MV-4-11 (cell line): ENCODE measurements around the gene TNFRSF18.
A peak's percentile ranks its signal among the peaks of the same experiment; 100 is the strongest.

ENCODE experiments used
- DNase-seq: peaks from one replicate; lab custom pipeline; 2025; lab: John Stamatoyannopoulos, UW

The TNFRSF18 gene

GRCh38 chr1:1166642-1167397 is 39.6 kb downstream of the TNFRSF18 start:
- no peak for DNase-seq

GRCh38 chr1:1165900-1166421 is 40.4 kb downstream of the TNFRSF18 start:
- DNase-seq: no peak

DNA sequence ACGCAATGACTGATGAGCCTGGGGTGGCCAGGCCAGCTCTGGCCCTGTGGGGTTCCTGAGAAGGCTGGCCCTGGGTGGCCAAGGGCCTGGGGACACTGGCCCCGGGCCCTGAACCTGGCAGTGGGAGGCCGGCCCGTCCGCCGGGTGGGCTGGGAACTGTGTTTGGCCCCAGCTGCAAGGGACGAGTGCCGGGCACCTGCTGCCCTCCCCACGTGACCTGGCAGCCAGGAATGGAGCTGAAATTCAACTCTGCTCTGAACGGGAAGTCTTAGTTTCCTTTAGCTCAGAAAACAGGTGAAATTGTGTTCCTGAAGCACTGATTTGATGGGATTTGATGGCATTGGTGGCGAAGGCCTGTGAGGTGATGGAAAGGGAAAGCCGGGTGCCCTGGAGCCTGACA is 40.9 kb downstream of the TNFRSF18 start:
- no peak for DNase-seq

GRCh38 chr1:1164701-1165451 is 41.5 kb downstream of the TNFRSF18 start:
- no peak for DNase-seq

- DNase-seq: no peak
Observed at GRCh38 chr1:1164361-1164700, 42.1 kb downstream of the TNFRSF18 start.

DNA sequence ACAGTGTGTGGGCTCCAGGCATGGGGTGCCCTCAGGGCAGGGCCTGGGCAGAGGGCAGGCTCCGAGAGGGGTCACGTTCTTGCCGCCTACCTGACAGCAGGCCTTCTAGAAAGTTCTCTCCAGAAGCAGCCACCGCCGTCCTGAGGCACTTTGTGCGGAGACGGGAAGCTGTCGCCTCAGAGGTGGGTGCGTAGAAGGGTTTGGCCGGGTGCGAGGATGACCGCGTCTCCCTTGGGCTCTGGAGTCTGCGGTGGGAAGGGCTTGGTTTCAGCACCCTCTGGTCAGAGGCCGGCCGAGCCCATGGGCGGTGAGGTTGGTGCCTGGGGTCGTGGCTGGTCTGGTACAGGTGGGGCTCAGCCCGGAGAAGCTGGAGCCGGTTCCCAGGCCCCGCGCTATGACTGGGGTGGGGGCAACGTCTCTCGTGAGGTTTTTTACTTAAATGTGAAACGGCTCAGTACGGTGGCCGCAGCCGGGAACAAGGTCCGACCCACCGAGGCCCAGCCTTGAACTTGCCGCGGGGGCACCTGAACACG is 42.8 kb downstream of the TNFRSF18 start:
- DNase-seq: no peak

- DNase-seq: no peak
Observed at GRCh38 chr1:1162597-1163537, 43.5 kb downstream of the TNFRSF18 start.

GRCh38 chr1:1161683-1162079 is 44.7 kb downstream of the TNFRSF18 start:
- DNase-seq: no peak

DNA sequence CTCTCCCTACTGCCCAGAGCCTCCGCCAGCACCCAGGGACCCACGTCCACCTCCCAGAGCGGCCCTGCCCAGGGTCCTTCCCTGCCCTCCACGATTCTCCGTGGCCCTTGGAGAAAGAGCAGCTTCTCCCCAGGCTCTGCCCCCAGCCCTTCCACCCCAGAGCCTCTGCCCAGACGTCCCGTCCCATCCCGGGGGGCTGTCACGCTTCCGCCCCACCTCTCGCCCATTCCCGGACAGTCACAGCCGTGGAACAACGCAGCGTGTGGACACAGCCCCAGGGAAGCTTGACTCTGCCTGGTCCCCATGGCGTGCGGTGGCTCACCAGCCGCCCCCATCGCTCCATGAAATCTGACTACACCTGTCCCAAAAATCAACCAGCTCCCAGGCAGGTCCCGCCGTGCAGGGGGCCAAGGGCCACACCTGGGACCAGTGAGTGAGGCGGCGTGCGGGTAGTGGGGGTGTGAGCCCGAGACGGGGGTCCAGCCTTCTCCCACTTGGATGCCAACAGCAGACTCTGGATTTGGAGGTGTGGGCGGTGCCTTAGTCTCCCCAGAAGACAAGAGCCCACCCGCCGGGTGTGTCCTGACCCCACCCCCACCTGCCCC is 45.2 kb downstream of the TNFRSF18 start:
- DNase-seq: no peak

DNA sequence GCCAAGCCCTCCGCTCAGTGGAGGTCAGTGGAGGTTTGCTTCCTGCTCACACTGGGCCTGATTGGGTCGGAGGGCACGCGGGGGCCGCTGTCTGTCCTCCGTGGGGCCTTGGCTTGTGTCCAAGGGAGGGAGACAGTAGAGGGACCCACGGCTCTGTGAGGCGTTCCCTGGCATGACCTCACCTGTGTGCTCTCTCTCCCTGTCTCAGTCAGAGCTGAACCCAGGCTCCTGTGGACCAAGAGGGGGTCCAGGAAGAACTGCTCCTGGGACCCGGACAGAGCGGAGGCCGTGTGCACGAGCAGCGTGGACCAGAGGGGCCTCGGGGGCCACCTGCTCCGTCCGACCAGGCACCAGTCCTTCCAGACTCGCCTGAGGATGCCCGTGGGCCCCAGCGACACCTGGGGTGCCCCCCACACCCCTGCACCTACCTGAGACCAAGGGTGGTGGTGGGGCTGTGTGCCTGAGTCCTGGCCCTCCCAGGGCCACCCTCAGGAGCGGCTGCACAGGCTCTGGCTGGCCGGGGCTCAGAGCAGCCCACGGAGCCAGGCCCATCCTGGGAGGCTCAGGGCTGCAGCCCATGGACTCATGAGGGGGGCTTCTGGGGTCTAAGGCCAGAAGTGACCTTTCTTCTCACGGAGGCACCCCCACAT is 46.0 kb downstream of the TNFRSF18 start:
- no peak for DNase-seq

DNA sequence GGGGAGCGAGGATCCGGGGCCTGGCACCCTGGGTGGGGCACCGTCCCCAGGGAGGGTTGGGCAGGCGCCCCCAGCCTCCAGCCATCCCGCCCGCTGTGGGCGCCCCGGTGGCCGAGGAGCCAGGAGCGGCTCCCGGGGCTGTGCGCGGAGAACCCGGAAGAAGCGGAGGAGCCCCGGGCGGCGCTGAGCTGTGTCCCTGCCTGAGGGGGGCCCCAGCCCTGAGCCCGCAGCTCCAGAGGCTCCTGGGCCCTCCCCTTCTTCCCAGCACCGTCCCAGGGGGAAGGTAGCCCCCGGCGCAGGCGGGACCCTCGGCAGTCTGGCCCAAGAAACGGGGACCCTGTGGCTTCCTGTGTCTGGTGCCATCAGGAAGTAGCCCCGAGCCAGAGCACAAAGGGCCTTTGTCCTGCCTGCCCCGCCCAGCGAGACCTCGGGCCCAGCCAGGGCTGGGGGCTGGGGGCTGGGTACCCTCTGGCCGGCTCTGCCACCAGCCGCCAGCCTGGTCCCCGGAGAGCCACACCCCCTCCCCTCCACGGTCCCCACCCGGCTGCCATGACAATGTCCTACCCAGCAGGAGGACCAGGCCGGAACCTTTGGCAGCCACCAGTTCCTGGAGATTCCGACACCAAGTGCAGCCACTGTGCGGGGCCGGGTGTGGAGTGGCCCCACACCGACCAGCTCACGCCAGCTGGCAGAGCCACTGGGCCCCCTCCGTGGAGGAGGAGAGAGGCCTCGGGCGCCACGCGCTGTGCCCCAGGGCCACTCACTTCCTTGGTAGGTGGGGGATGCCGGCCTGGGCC is 48.3 kb downstream of the TNFRSF18 start:
- DNase-seq: no peak

GRCh38 chr1:1157426-1157913 is 48.9 kb downstream of the TNFRSF18 start:
- DNase-seq: peak; percentile 80

- no peak for DNase-seq
Observed at GRCh38 chr1:1157033-1157365, 49.4 kb downstream of the TNFRSF18 start.

DNA sequence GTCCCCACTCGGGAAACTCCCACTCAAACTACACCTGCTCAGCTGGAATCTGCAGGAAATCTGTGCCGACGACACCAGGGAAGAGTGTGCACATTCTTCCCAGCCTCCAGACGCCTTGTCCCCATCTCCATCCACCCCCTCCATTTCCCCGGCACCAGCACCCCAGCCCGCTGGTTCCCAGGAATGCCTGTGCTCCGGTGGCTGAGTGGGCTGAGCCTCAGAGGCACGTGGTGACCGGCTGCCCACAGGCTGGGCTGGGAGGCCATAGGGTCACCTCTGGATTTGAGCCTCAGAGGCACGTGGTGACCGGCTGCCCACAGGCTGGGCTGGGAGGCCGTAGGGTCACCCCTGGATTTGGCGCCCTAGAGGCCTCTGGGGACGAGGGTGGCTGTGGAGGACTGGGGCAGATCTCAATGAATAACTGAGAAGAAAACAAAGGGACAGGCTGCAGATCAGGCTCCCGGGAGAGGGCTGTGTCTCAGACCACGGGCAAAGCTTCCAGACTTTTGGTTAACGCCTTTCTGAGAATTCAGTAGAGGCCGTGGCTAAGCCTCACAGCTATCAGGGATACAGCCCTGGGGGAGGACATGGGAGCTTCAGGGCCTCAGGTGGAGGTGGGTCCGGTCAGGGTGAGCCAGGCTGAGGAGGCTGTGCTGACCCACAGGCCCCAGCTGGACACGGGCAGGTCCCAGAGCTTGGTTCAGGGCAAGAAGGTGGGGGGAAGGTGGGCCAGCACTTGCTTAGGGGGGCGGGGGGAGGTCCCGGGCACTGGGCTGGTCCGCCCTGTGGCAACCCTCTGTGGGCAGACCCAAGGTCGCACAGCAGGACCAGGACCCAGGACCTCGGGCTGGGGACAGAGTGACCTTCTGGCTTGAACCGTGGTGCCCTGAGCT is 50.0 kb downstream of the TNFRSF18 start:
- no peak for DNase-seq

DNA sequence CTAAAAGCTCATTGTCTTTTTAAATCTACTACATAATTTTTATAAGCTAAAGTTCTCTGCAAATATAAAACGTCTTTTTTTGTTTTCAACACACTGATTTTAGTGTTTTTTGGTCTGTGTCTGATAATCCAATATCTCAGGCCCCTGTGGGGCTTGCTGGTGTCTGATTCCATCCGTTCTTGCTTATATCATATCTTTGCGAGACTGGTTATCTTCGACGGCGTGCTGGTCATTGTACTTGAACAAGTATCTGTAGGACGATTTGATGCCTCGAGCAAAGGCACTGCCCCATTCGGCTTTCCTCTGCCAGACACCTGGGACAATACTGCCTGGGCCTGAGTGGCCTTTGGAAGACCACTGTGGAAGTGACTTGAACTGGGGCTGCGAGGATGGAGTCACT is 51.1 kb downstream of the TNFRSF18 start:
- DNase-seq: no peak

DNA sequence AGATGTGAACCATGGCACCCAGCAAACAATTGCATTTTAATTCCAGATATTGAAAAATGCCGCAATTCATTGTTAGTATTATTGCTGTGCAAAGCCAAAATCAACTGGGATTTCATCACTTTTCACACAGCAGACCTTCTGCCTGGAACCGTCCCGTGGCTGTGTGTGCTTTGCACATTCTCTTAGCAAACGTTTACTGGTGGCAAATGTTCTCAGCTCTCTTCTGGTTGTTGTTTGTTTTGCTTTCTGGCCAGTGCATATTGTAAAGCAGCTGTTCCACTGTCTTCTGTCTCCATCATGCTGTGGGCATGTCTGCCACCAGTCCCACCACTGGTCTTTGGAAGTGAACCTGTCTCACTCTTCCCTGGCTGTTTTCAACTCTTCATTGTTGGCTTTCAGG is 52.5 kb downstream of the TNFRSF18 start:
- no peak for DNase-seq
